ENCODE measurements around the gene POU3F1. TPM values are rescaled to one million over a fixed set of nuclear protein-coding genes. Genes with fewer than 3 reads are reported as not detected.

The POU3F1 gene
- total and polyA plus RNA-seq, 2 of the 4 experiments (the other 2 are of a cell fraction): not detected

- H3K23ac ChIP-seq (ENCODE audit: low read depth, low read length): no peak overlapping the region
- dilution Hi-C loops (cut with HindIII; ENCODE audit: low sequenced_read_pairs, unreplicated experiment): no loop called here
- H3K79me1 ChIP-seq (ENCODE audit: low read depth in 1 of 2, low read length in 2 of 2): no peaks in the 10 kb centered on the region
- BruUV-seq (replicated peaks): no TSS peak
- no peak overlapping the region for H4K8ac ChIP-seq (ENCODE audit: low read depth in 2 of 2, low read length in 2 of 2)
- no peak overlapping the region for H3K9ac ChIP-seq (ENCODE audit: low read depth, low read length)
- no peak overlapping the region for H3K56ac ChIP-seq (ENCODE audit: extremely low read depth, insufficient read depth, low read length)
- no peaks in the 10 kb centered on the region for H3K4me1 ChIP-seq (ENCODE audit: control insufficient read depth, insufficient read depth, low read length)
- no peaks in the 10 kb centered on the region; the same call in 1 of the 2 replicates for H4K20me1 ChIP-seq (ENCODE audit: insufficient read depth, low read length)
- in situ Hi-C loops (cut with MboI; ENCODE audit: low sequenced_read_pairs): no loop called here
- H4K5ac ChIP-seq (ENCODE audit: low read depth, low read length): no peak overlapping the region
- H3K36me3 ChIP-seq (ENCODE audit: control insufficient read depth, insufficient read depth, low read length): no peaks in the 10 kb centered on the region
- H3K9me3 ChIP-seq (ENCODE audit: control insufficient read depth, insufficient read depth, low read length): no peaks in the 10 kb centered on the region
- H2BK20ac ChIP-seq (ENCODE audit: low read depth, low read length): no peak overlapping the region
- no peak overlapping the region for H2AFZ ChIP-seq (replicated peaks; ENCODE audit: low read length, poor library complexity)
- no peak overlapping the region for H3K27ac ChIP-seq (ENCODE audit: insufficient read depth, low read length)
- no peak overlapping the region for H3K4me2 ChIP-seq (ENCODE audit: low read depth, low read length)
- POLR2A ChIA-PET (ENCODE audit: unreplicated experiment): no interaction called here
- no peak overlapping the region for H2BK15ac ChIP-seq (ENCODE audit: low read depth, low read length)
- H2BK120ac ChIP-seq (ENCODE audit: low read depth, low read length): no peak overlapping the region
- intact Hi-C loops (cut with micrococcal nuclease): no loop called here
- CTCF ChIA-PET: no interaction called here
- peak; percentile 18 for DNase-seq
- TF ChIP-seq USF2 (IDR thresholded peaks at IDR 0.05; ENCODE audit: low read depth, low read length) (no peak), CEBPB (IDR thresholded peaks at IDR 0.05; ENCODE audit: low read depth, low read length) (no peak), POLR2A (IDR thresholded peaks at IDR 0.05; ENCODE audit: low read depth, low read length) (no peak)
- no peak overlapping the region for H2BK5ac ChIP-seq (ENCODE audit: low read depth, low read length, poor library complexity, severe bottlenecking)
- H3K14ac ChIP-seq (replicated peaks; ENCODE audit: low read depth, low read length): no peak overlapping the region
- H3K18ac ChIP-seq (ENCODE audit: low read depth, low read length): no peak overlapping the region
- H4K91ac ChIP-seq (ENCODE audit: insufficient read depth, low read depth, low read length): no peak overlapping the region
- H2AK9ac ChIP-seq (replicated peaks; ENCODE audit: low read depth, low read length, poor library complexity): no peak overlapping the region
- H3K9me1 ChIP-seq (ENCODE audit: insufficient read depth, low read length): no peaks in the 10 kb centered on the region
- H2AK5ac ChIP-seq (ENCODE audit: low read depth, low read length): no peak overlapping the region
- WGBS, 2 experiments (ENCODE audit: extremely low coverage in 2 of 2, insufficient read length in 1 of 2): no CpG with 5 or more reads among the region's 6 CpGs
- 0 out of 2 replicates have a peak, but pooled peaks have one; percentile 16 for ATAC-seq (ENCODE audit: low read depth)
- H3K27me3 ChIP-seq (ENCODE audit: control insufficient read depth, insufficient read depth, low read length): peaks cover 13% of the 10 kb centered on the region
- H3K4ac ChIP-seq (ENCODE audit: low read depth, low read length): no peak overlapping the region
- no peak overlapping the region for H3K4me3 ChIP-seq (ENCODE audit: insufficient read depth, low read depth, low read length)
Observed at GRCh38 chr1:38076038-38076437, 29.4 kb upstream of the POU3F1 start.
